NCI-H2029 treated with DMSO at 0.1 percent for 48 hours (cell line): Measurements from ENCODE around the gene DLEC1.
"Not testable (repeated sequence)": the region's sequence is repeated elsewhere in the genome, so short reads cannot be mapped to it uniquely, and the experiment has no call there.

Experiments used
- DNase-seq: peaks from one replicate; lab custom pipeline; 2025; lab: John Stamatoyannopoulos, UW

DLEC1 gene

GRCh38 chr3:38084334-38085310 is 45.6 kb downstream of the DLEC1 start:
- no peak for DNase-seq

DNA sequence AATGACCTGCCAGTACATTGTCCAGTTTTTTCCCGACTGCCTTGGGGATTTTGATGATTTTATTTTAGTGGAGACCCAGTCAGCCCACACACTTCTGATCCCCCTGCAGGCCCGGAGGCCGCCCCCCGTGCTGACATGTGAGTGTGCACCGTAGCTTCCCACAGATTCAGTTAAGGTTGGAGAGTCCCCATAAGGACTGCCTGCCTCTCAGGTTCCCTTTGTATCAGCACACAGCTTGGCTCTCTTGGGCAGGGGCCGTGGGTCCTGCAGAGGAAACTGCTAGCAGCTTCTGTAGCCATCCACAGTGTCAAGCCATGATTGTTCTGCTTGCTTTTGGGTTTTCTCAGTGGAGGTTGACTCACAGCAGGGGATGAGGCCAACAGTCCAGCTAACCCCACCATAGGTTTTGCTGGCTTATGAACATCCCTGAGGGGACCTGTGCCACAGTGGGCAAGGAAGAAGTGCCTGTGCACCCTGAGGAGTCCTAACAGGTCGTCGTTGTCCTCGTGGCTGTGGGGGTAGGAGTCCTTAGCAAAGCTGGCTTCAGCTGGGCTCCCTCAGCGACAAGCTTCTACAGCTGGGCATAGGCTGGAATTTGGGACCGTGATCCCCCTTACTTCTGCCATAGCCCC is 46.4 kb downstream of the DLEC1 start:
- no peak for DNase-seq

DNA sequence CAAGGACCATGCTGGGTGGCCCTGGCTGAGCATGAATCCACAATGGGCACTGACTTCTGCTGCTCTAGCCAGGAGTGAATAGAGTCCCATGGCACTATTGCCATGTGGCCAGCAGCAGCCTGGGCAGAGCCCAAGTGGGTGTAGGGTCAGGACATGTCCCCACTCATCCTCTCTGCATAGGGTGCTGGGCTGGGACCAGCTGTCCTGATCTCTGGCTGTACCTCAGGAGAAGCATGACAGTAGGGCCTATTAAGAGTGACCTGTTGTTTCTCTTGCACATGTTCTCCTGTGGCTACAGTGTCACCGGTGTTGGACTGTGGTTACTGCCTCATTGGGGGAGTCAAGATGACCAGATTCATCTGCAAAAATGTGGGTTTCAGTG is 46.9 kb downstream of the DLEC1 start:
- DNase-seq: no peak

DNA sequence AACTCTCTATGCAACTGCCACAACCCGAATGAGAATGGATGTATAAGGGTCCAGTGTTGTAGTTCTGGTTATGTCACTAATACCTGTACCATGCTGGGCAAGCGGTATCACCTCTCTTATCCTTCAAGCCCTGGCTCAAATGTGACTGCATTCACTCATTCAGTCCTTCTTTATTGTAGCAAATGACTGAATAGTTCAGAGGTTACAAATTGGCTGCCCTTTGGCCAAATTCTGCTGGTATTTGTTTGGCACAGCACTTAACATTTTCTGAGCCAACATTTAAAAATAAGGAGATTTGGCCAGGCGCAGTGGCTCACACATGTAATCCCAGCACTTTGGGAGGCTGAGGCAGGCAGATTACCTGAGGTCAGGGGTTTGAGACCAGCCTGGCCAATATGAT is 47.5 kb downstream of the DLEC1 start:
- no peak for DNase-seq

DNA sequence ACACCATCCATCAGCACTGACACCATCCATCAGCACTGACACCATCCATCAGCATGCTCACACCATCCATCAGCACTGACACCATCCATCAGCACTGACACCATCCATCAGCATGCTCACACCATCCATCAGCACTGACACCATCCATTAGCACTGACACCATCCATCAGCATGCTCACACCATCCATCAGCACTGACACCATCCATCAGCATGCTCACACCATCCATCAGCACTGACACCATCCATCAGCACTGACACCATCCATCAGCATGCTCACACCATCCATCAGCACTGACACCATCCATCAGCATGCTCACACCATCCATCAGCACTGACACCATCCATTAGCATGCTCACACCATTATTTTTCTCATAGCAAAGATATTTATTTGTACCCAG is 48.3 kb downstream of the DLEC1 start:
- DNase-seq: not testable (repeated sequence)

- no peak for DNase-seq
Observed at GRCh38 chr3:38088126-38089078, 49.4 kb downstream of the DLEC1 start.

GRCh38 chr3:38089163-38089562 is 50.2 kb downstream of the DLEC1 start:
- DNase-seq: no peak

- DNase-seq: no peak
Observed at GRCh38 chr3:38090453-38090852, 51.4 kb downstream of the DLEC1 start.

DNA sequence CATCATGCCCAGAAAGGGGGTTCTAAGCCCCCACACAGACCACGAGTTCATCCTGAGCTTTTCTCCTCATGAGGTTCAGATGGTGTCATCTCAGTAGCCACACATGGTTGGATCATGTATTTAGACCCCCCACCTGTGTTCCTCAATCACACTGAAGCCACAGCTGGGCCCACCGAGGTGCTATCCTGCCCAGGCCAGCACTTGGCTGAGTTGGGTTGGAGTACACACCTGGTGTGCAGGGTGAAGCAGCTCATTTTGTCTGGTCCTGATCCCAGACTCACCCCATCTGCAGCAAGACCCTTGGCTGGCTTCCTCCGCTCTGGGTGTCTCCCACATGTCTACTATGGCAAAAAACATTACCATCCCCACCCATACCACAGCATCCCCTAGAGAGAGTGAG is 56.0 kb downstream of the DLEC1 start:
- no peak for DNase-seq

- no peak for DNase-seq
Observed at GRCh38 chr3:38095669-38096483, 56.9 kb downstream of the DLEC1 start.

GRCh38 chr3:38097446-38098375 is 58.7 kb downstream of the DLEC1 start:
- no peak for DNase-seq

DNA sequence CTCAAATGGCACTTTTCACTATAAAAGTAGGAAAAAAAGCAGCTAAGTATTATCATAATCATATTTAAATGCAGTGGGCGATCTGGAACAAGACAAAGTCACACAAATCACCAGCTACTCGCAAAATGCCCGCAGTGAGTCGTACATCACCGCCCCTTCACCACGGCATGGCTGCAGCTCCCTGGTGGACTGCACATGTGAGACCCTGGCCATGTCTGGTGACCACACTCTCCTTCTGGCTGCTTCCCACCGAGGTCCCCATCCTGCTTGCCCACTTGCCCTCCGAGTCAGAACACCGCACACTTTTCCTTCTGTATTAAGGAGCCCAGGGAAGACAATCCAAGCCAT is 59.3 kb downstream of the DLEC1 start:
- DNase-seq: no peak

DNA sequence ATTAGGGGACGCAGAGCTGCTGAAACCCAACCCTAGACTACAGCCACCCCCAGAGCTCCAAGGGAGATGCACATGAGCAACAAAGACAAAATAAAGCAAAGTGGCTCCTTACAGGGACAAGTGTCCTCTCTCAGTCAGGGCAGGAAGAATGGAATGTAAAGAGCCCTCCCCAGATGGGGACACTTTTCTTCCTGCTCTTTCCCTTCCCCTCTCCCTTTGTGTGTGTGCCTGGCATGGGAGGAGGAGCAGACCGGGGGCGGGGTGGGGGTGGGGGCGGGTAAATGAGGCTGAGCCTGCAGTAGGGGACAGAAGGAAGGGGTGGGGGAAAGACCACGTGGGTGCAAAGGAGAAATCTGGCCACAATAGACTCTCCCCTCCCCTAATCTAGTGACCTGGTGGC is 60.5 kb downstream of the DLEC1 start:
- DNase-seq: no peak

DNA sequence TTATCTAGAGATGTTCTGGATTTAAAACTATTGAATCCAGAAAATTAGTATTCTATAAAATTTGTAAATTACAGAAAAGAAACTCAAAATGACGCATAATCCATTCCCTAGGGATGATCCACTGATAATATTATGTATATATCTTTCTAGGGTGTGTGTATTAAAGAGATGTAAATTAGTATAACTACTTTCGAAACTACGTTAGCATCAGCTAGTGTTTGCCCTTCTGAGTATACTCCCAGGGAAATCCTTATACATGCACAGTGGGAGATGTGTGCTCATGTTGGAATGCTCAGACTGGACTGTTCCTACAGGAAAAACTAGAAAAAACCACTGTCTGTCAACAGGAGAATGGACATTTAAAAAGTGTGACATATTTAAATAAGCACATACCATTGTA is 61.5 kb downstream of the DLEC1 start:
- DNase-seq: no peak

GRCh38 chr3:38101811-38102443 is 62.9 kb downstream of the DLEC1 start:
- DNase-seq: no peak

DNA sequence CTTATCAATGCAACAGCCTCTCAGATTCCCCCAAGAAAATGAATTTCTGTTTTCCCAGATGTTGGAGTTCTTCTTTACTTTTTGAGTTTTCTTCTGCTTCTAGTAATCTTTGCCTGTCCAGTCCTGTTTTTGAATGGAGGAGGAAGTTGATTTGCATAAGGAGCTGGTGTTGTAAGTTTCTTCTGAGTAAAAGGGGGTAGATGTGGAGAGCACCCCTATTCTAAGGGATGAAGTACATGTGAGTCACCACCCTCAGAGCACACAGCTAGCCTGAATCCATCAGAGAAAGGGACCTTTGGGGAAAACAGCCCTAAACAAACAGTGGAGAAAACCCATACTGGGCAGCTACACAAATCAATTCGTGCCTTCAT is 63.4 kb downstream of the DLEC1 start:
- DNase-seq: no peak

GRCh38 chr3:38105525-38105924 is 66.5 kb downstream of the DLEC1 start:
- DNase-seq: no peak

GRCh38 chr3:38107911-38108648 is 69.1 kb downstream of the DLEC1 start:
- no peak for DNase-seq
